ENCODE measurements around the gene CDC14C. TPM values are rescaled to one million over a fixed set of nuclear protein-coding genes. Genes with fewer than 3 reads are reported as not detected.

CDC14C gene
- not detected in 2 replicates for total RNA-seq

DNA sequence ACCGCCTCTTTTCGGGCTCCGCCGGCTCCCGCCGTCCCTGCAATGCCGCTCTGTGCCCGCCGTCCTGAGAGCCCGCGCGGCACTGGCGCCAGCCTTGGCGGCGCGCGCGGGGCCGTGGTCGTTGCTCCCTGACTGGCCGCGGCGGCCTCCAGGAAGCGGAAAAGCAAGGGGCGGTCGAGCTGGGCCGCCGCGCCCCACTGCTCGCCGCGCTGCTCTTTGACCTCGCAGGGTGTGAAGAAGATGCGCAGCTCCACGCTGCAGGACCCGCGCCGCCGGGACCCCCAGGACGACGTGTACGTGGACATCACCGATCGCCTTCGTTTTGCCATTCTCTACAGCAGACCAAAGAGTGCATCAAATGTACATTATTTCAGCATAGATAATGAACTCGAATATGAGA lies at the start of gene CDC14C:
CDC14C (plus strand) TSS at position 115 of the 400 bp plus-strand sequence; CDS start at position 241, 126 bp downstream.
- Mint-ChIP-seq H3K4me3 (no peak within 1 kb of the TSS), H3K27me3 (no peaks in the 10 kb centered on the region), H3K9me3 (peaks cover 2% of the 10 kb centered on the region), H3K4me1 (no peaks in the 10 kb centered on the region), H3K27ac (no peak within 1 kb of the TSS), H3K36me3 (ENCODE audit: low read depth) (no peaks in the 10 kb centered on the region)
- DNase-seq: no peak
- ChIA-PET CTCF (no interaction called here), POLR2A (no interaction called here)
- intact Hi-C loops (cut with micrococcal nuclease): no loop called here
- ATAC-seq (ENCODE audit: low read depth): no peak
- no peak for TF ChIP-seq CTCF (IDR thresholded peaks at IDR 0.05)

GRCh38 chr7:48875045-48875916 lies 49.1 kb upstream of the CDC14C start:
- intact Hi-C loops (cut with micrococcal nuclease): no loop called here
- ChIA-PET CTCF (no interaction called here), POLR2A (no interaction called here)
- no peaks in the 10 kb centered on the region for H3K36me3 Mint-ChIP-seq (ENCODE audit: low read depth)
- no peak for TF ChIP-seq CTCF (IDR thresholded peaks at IDR 0.05)
- peaks cover 6% of the 10 kb centered on the region for H3K9me3 Mint-ChIP-seq
- DNase-seq: no peak
- no peaks in the 10 kb centered on the region for H3K4me1 Mint-ChIP-seq
- no peak overlapping the region for H3K27ac Mint-ChIP-seq
- no peak overlapping the region for H3K4me3 Mint-ChIP-seq
- no peak for ATAC-seq (ENCODE audit: low read depth)
- H3K27me3 Mint-ChIP-seq: no peaks in the 10 kb centered on the region

DNA sequence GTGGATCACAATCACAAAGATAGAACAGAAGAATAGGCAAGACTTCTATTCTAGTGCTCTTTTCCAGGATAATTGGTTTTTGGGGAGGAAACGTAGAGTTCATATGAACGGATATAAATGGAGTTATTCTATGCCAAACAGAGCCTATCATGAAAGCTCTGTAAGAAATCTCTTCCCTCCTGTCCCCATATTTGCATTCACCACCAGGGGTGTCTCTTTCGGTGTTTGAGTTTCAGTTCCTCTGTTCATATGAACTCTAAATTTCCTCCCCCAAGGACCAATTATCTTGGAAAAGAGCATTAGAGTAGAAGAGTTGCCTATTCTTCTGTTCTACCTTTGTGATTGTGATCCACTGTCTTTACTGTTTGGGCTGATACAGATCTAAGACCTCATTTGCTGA lies 48.3 kb upstream of the CDC14C start:
- H3K27ac Mint-ChIP-seq: no peak overlapping the region
- TF ChIP-seq CTCF (IDR thresholded peaks at IDR 0.05): no peak
- POLR2A ChIA-PET: no interaction called here

DNA sequence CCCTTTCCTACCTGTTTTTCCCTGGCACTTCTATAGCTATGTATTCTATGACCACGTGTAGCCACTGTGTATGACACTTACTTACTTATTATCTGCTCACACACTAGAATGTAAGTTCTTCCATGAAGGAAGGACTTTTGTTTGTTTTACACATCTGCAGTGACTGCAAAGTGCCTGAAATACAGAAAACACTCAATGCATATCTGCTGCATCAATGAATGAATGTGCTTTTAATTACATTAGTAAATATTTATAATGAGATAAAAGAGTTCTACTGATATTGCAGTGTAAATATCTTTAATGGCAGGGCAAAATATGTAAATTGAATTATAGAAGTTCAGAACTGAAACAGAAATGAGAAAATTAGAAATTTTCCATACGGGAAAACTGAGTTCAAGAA lies 43.5 kb upstream of the CDC14C start:
- POLR2A ChIA-PET: no interaction called here
- H3K4me3 Mint-ChIP-seq: no peak overlapping the region
- no peak overlapping the region for H3K27ac Mint-ChIP-seq
- H3K27me3 Mint-ChIP-seq: no peaks in the 10 kb centered on the region
- intact Hi-C loops (cut with micrococcal nuclease): no loop called here
- DNase-seq (no peak), ATAC-seq (ENCODE audit: low read depth) (no peak)
- peaks cover 7% of the 10 kb centered on the region for H3K9me3 Mint-ChIP-seq
- CTCF ChIA-PET: no interaction called here
- H3K36me3 Mint-ChIP-seq (ENCODE audit: low read depth): no peaks in the 10 kb centered on the region
- TF ChIP-seq CTCF (IDR thresholded peaks at IDR 0.05): no peak
- no peaks in the 10 kb centered on the region for H3K4me1 Mint-ChIP-seq

More for the DNA sequence above, 48.3 kb upstream of the CDC14C start:
- H3K4me1 Mint-ChIP-seq: no peaks in the 10 kb centered on the region
- ATAC-seq (ENCODE audit: low read depth) (no peak), DNase-seq (no peak)
- no peaks in the 10 kb centered on the region for H3K27me3 Mint-ChIP-seq
- intact Hi-C loops (cut with micrococcal nuclease): no loop called here
- H3K36me3 Mint-ChIP-seq (ENCODE audit: low read depth): no peaks in the 10 kb centered on the region
- peaks cover 6% of the 10 kb centered on the region for H3K9me3 Mint-ChIP-seq
- no peak overlapping the region for H3K4me3 Mint-ChIP-seq
- CTCF ChIA-PET: no interaction called here

GRCh38 chr7:48887500-48887899 lies 36.8 kb upstream of the CDC14C start:
- Mint-ChIP-seq H3K4me3 (no peak overlapping the region), H3K9me3 (peaks cover 10% of the 10 kb centered on the region), H3K36me3 (ENCODE audit: low read depth) (no peaks in the 10 kb centered on the region), H3K27ac (no peak overlapping the region), H3K27me3 (no peaks in the 10 kb centered on the region), H3K4me1 (no peaks in the 10 kb centered on the region)
- ChIA-PET POLR2A (no interaction called here), CTCF (no interaction called here)
- intact Hi-C loops (cut with micrococcal nuclease): no loop called here
- TF ChIP-seq CTCF (IDR thresholded peaks at IDR 0.05): no peak
- ATAC-seq (ENCODE audit: low read depth) (no peak), DNase-seq (no peak)
